HG02610 (cell line): ENCODE results near the gene LMNB1.
A peak's percentile ranks its signal among the peaks of the same experiment; 100 is the strongest.
"Not testable (repeated sequence)": the region's sequence is repeated elsewhere in the genome, so short reads cannot be mapped to it uniquely, and the experiment has no call there.

Source experiments
- ATAC-seq: cut with Tn5 transposase; IDR thresholded peaks from one replicate; pipeline ENCODE4 v1.9.1; 2021; ENCODE audit warnings: mild to moderate bottlenecking, moderate library complexity; ENCODE audit not compliant: unreplicated experiment

The LMNB1 gene

DNA sequence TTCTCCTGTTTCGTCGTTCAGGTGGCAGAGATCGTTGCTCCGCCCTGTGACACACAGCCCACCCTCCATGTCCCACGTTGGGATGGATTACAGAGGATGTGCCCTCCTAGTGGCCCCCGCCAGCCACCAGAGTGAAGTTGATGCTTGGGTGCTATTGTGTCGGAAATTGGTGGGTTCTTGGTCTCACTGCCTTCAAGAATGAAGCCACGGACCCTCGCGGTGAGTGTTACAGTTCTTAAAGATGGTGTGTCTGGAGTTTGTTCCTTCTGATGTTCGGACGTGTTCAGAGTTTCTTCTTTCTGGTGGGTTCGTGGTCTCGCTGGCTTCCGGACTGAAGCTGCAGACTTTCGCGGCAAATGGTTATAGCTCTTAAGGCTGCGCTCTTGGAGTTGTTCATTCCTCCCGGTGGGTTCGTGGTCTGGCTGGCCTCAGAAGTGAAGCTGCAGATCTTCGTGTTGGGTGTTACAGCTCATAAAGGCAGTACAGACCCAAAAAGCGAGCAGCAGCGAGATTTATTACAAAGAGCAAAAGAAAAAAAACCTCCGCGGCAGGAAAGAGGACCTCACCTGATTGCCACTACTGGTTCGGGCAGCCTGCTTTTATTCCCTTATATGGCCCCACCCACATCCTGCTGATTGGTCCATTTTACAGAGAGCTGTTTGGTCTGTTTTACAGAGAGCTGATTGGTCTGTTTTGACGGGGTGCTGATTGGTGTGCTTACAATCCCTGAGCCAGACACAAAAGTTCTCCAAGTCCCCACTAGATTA is 76.8 kb downstream of the LMNB1 start:
- ATAC-seq = not testable (repeated sequence)

DNA sequence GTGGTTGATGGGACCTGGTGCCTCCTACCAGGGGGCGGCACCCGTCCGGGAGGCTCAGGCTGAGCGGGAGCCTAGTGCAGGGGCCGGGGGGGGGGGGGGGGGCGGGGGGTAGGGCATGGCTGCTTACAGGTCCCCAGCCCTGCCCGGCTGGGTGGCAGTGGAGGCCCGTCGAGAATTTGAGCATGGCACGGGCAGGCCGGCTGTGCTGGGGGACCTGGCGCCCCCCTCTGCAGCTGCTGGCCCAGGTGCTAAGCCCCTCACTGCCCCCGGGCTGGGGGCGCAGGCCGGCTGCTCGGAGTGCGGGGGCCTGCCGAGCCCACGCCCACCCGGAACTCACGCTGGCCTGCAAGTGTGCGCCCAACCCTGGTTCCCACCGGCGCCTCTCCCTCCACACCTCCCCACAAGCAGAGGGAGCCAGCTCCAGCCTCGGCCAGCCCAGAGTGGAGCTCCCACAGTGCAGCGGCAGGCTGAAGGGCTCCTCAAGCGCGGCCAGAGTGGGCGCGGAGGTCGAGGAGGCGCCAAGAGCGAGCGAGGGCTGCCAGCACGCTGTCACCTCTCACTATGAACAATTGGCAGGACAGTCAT is 77.7 kb downstream of the LMNB1 start:
- no peak for ATAC-seq

DNA sequence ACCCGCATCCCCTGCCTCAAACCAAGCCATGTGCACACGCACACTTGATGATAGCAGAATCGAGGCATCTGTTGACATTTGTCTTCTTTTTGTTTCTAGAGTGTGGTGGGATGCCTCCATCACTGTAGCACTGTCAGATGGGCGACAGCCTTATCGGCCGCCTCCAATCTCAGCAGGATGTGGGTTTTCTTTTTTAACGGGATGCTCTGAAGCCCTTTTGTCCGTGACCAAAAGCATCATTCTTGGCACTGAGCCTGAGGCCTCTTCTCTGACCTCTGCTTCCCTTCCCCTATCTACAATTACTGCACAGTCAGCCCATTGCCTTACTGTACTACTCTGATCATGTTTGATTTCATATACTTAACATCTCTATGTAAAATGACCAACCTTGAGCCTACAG is 78.3 kb downstream of the LMNB1 start:
- ATAC-seq = no peak

DNA sequence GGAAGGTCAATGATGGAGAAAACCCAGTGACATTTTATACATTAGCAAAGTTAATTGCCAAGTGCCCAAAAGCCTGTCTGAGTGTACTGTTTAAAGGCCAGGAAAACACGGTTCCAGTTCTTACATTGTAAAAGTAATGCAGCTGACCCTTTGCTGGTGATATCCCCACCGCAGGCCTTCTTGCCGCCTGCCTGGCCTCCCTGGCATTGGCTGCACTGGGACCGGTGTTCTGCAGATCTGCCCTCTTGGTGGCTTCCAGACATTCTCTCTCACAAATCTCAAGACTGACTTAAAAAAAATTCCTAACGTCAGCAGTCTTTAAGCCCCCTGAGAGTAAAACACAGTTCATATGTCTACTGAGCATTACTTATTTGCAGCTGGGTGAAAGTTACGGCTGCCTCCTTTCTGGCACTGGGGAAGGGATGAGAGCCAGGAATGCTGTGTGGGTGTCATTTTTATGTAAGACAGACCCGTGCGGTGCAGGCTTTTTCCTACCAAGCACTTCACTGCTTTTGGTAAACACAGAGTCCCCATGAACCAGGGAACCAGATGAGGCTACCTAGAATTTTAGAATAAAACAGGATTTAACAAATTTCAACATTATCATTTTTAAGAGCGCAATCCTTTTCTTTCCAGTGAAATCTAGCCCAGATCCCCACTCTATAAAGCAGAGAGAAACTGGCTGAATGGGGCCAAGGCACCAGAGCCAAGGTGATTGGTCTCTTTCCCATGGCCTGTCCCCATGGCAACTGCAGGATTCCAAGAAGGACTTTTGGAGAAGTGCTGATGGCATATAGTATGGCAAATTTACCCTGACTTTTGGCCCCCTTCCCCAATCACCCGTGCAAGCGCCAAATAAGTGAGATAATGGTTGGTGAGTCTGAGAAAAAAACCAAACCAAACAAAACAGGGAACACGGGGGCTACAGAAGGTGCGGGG is 80.8 kb downstream of the LMNB1 start:
- ATAC-seq = no peak

DNA sequence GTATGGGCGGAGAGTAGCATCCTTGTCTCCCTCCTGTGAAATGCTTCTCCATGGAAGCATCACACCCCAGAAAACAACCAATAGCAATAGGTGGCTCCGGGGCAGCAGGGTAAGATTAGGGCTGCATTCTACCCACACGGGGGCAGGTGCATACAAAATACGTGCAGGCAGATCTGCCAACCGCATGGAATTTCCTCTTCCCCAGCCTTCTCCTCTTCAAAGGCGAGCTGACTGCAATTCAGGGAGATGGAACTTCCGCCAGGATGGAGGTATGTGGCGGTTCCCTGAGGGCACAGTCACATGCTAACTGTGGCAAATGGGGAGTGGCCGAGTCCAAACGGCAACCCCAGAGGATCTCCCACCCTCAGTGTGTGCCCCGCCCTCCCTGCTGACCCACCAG is 81.5 kb downstream of the LMNB1 start:
- no peak for ATAC-seq

DNA sequence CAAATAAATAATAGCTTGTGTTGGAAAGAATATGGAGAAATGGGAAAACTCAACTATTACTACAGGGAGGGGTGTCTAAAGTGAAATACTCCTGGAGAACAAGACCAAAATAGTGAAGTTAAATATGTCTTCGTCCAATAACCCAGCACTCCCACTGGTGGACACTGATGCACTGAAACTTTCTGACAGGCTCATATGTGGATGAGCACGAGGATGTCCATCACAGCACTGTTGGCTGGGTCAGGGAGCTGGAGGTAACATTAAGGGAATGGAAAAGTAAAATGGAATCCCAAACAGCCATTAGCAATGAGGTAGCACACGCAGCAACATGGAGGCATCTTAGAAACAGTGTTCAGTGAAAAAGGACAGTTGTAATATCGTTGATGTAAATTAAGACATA is 86.5 kb downstream of the LMNB1 start:
- ATAC-seq = no peak

DNA sequence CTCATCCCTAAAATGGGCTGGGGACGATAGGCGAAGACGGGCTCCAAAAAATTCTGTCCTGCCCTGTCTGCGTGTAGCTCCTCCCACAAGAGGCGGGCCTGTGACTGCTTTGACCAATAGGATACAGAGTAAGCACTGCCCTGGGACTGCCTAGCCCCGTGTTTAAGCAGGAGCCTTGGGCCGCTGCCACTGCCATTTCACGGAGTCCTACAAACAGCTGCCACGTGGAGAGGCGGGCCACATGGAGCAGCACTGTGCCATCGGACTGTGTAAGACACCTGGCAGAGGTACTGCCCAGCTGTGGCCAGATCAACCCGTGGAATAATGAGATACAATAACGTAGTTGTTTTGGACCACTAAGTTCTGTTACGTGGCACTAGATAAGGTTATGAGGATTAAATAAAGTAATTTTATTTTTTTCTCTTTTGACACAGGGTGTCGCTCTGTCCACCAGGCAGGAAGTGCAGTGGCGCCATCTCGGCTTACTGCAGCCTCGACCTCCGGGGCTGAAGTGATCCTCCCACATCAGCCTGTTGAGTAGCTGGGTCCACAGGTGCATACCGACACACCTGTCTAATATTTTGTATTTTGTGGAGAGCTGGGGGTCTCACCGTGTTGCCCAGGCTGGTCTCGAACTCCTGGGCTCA is 87.2 kb downstream of the LMNB1 start:
- no peak for ATAC-seq

DNA sequence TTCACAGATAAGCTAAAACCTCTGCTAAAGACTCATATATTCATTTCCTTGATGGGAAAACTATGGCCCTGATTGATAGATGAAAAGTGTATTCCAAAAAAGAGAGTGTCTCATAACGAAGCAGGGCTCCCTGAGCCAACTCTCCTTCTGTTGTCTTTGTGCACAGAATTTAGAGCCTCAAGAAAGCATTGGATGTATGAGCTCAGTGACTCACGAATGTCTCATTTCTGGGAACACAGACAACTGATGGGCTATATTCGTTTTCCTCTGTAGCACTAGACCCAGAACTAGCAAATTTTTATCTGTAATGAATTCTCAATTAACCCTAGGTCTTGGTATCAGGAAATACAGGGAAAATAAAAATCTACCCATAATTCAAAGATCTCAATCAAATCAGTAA is 88.4 kb downstream of the LMNB1 start:
- no peak for ATAC-seq

DNA sequence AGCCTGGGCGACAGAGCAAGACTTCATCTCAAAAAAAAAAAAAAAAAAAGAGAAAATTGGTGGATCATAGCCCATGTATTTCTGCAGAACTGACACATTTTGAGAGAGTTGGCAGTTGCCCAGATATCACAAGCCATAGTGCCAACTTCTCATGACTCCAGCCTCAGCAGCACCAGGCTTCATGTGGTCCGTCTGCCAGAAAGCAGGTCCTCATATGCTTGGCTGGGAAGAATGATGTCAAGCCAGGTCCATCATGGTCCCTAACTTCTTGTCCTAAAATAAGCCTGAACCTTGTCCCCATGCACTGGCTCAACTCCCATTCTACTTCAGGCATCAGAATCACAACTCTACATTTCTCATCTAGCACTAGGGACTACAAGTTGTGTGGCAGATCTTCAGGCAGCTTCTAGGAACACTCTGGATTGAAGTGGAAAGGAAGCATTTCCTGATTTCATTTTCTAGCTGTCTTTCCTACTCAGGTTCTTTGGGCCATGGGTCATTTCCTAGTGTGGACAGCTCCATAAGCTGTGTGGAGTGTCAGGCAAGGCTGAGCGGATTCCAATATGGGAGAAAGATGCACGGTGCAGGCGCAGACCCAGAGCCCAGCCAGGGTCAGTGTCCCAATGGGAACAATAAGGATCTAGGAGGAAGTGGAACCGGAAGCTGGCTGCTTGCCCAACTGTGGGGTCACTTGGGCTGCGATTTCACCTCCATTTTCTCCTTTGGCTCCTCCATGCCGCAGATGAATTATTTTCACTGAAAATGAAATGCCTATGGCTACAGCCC is 90.1 kb downstream of the LMNB1 start:
- ATAC-seq = no peak

DNA sequence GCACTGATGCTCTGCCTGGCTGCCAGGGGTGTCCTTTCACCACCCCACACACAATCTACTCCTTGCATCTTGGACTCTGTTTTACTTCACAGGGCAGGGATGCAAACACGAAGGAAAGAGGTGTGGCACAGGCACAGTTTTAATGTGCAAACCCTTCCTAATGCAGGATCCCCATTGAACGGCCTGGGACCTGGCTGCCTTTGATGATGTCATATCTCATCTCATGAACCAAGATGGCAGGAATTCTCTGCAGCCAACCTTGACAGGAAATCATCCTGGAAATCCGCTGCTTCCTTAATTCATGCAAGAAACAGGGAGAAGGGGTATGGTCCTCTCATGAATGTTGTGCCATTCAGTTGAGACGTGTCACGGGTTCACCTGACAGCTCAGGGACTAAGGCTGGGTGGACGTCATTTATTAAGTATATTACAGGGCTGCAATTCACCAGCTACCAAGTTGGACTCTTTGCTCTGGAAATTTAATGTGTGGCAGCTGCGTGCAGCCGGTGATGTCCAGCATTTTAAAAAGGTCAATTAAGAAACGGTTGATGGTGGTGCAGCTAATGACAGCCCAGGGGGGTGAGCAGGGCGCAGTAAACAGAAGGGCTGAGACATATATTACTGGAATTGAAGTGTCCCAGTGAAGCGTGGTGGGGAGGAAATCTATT is 91.5 kb downstream of the LMNB1 start:
- no peak for ATAC-seq

DNA sequence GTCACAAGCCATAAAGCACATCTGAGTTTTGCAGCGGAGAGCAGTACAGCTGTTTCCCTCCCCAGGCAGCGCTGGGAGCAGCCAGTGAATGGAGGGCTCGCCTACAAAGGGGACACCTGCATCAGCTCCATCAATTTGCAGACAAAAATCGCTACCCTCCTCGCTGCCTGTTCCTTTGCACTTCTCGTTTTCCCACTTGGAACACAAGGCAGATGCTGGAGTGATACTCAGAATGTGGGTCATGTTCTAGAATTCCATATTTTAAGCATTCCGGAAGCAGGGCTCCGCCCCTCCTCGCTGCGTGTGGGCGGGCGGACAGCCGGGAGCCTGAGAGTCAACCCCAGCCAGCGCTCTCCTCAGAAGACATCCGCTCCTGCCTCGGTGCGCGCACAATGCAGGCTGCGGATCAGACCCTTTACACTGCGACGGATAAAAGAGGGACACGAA is 92.1 kb downstream of the LMNB1 start:
- ATAC-seq = peak; percentile 88

DNA sequence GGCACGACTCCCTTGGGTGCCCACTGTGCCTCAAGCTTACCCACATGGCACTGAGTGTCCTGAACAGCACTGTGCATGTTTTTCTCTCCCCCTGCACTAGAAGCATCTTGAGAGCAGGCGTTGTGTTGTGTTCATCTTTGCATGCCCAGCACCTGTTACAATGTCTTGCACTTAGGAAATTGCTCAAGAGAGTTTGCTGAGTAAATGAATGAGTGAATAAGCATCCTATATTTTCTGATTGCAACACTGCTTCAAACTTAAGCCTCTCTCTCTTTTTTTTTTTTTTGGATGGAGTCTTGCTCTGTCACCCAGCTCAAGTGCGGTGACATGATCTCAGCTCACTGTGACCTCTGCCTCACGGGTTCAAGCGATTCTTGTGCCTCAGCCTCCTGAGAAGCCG is 94.5 kb downstream of the LMNB1 start:
- no peak for ATAC-seq

DNA sequence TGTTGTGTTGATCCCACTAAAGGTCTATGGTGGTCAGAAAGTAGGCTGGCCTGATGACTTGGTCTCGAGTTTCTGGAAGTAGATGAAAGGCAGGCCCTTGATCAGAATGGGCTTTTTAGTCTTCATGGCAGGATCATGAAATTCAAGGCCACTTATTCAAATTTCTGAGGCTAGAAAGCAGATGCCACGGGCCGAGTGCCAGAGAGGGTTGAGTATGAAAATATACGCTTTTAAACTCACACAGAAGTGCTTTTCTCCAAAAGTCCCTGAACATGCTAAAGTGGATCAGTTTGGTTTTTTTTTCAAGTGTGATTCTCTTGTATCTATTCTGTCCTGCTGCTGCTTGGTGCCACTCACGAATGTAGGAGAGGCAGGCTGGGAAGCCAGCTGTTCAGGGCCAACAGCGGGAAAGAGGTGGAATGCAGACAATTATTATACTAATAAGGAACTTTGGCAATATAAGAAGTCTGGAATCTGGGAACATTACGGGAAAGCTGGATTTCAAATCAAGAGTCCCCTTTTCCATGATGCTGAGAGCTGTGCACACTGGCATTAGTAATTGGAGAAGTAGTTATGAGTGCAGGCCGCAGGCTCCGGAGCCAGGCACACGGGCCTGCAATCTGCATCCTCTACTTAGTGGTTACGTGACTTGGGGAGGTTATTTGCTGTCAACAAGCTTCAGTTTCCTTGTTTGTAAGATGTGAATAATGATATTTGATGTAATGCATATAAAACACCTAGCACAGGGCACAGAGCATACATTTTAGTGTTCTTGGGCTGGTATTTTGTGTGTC is 95.8 kb downstream of the LMNB1 start:
- ATAC-seq = no peak

DNA sequence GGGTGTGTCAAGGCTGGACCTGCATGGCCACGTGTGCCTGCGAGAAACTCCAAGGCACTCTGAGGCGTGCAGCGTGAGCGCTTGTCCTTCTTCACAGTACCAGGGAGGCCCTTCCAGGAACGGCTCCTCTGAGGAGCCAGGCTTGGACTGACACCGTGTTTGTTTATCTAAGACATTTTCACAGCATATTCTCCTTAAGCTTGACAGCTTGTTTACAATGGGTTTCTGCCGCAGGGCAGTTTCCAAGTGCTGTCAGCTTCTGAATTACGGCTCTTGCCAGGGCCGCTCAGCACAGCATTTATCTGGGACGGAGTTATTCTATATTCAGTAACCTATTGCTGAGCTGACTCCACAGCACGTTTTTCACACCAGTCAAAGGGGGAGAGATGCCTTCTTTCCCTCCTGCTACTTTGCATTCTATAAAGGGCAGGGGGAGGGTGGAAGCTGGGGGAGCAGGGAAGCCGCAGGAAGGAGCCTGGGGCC is 98.4 kb downstream of the LMNB1 start:
- no peak for ATAC-seq

DNA sequence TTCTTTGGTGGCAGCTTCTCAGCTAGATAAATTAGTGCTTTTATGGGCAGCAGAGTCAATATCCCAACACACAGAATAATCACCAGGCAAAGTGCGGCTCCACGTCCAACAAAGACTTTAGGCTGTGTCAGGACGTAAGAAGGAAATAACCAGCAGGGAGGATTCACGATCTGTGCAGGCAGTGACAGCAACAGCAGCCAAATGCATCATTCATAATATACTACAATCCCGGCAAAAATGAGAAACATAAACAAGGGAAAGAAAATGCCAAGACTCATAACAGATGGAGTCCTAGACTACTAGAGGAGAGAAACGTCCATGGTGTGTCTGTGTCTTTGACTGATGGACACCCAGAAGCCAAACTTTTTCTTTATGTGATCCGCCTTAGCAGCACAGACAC is 100.7 kb downstream of the LMNB1 start:
- ATAC-seq = no peak

DNA sequence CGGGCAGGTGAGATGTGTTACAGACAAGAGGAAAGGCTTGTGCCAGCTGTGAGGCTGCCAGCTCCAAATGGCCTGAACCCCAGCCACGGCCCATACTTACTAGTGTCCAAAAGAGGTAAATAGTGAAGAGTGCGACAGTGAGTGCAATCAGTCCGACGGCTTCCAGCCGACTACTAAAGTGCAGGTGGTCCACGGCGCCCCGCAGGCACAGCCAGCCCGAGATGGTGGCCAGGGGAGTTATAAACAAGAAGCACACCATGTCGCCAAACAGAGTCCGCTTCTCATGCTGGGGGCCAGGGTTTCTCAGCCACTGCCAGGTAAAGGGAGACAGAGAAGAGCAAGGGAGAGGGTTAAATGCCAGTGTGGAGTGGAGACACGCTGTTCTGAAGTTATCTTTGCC is 101.1 kb downstream of the LMNB1 start:
- ATAC-seq = no peak

DNA sequence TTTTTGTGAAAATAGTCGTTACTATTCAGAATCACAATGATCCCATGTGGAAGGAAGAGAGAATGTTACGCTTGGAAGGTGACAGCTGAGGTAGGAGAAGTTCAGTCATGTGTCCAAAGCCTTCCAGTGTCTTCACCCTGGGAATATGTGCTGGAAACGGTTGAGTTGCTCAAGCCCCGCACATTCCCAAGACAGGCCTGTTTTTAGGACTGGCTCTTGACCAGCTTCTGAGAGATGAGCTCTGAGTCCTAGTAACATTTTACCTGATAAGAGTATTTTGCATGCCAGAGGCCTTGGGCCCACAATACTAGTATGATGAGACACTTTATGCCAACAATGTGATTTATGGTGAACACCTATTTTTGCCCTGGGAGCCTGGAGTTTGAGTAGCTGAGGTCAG is 101.7 kb downstream of the LMNB1 start:
- ATAC-seq = no peak

DNA sequence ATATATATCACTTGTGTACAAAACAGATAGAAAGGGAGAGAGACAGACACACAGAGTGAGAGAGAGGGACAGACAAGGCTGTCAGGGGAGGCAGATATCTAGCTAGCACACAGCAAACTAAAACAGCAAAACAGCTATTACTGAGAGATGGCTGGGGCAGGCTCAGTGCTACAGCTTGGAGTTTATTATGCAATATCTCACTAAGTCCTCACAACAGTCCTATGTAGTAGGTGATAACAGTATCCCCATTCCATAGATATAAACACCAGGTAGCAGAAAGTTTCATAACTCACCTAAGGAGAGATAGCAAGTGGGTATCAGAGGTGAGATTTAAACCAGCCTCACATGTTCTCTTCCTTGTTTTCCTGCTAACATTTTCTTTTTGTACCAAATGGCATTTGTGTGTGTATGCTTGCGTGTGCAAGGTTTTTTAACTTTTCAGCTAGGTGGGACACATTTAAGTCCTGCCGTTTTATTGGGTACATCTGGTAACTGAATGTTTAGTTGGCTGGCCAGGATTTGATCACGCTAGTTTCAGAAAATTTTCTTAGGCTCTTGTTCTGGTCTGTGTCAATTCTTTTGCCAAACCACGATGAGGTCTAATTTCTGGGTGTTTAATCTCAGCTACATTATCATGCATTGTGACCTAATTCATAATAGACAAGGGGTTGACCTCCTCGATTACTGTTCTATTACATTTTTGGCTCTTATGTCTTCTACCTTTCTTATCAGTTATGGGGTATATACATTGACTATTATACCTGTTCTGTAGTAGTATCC is 105.1 kb downstream of the LMNB1 start:
- no peak for ATAC-seq
